Effector memory CD4-positive, alpha-beta T cell (primary cell): ENCODE data around the gene PAQR3.

ENCODE experiments used
- DNase-seq, 3 donors: peaks; one replicate each; pipeline ENCODE4 v3.0.0-alpha.2; 2020
- H3K27ac ChIP-seq: 2 replicates; pipeline ENCODE4 v1.7.0; 2013; ENCODE audit warnings: mild to moderate bottlenecking, low read length, moderate library complexity; ENCODE audit not compliant: insufficient read depth, poor library complexity, severe bottlenecking
- H3K27me3 ChIP-seq: replicated peaks from 2 replicates; pipeline ENCODE4 v1.7.0; 2013; ENCODE audit warnings: mild to moderate bottlenecking, low read length; ENCODE audit not compliant: insufficient read depth, control insufficient read depth, poor library complexity, severe bottlenecking
- H3K36me3 ChIP-seq: 2 replicates; pipeline ENCODE4 v1.7.0; 2013; ENCODE audit warnings: mild to moderate bottlenecking, low read length, moderate library complexity; ENCODE audit not compliant: control insufficient read depth, insufficient read depth
- H3K4me1 ChIP-seq: 2 replicates; pipeline ENCODE4 v1.7.0; 2013; ENCODE audit warnings: low read length, mild to moderate bottlenecking; ENCODE audit not compliant: control insufficient read depth, insufficient read depth, poor library complexity, severe bottlenecking
- H3K4me3 ChIP-seq: 2 replicates; pipeline ENCODE4 v1.7.0; 2013; ENCODE audit warnings: low read length, low read depth, mild to moderate bottlenecking; ENCODE audit not compliant: insufficient read depth, poor library complexity, severe bottlenecking
- H3K9me3 ChIP-seq: 2 replicates; pipeline ENCODE4 v1.7.0; 2013; ENCODE audit warnings: mild to moderate bottlenecking, low read length, moderate library complexity; ENCODE audit not compliant: control insufficient read depth

PAQR3 gene

GRCh38 chr4:78865451-78865850, 73.8 kb downstream of the PAQR3 start:
- Histone ChIP-seq H3K27ac (no peak overlapping the region), H3K36me3 (no peaks in the 10 kb centered on the region), H3K4me1 (no peaks in the 10 kb centered on the region), H3K9me3 (no peaks in the 10 kb centered on the region), H3K27me3 (no peaks in the 10 kb centered on the region), H3K4me3 (no peak overlapping the region)
- no peak for DNase-seq

GRCh38 chr4:78864405-78865024, 74.7 kb downstream of the PAQR3 start:
- Histone ChIP-seq H3K27ac (no peak overlapping the region), H3K4me3 (no peak overlapping the region), H3K4me1 (no peaks in the 10 kb centered on the region), H3K9me3 (no peaks in the 10 kb centered on the region), H3K36me3 (no peaks in the 10 kb centered on the region), H3K27me3 (no peaks in the 10 kb centered on the region)
- no peak for DNase-seq

- H3K4me1 ChIP-seq, result no peaks in the 10 kb centered on the region
- H3K27ac ChIP-seq, result no peak overlapping the region
- no peak overlapping the region for H3K4me3 ChIP-seq
- no peak for DNase-seq
- no peaks in the 10 kb centered on the region for H3K9me3 ChIP-seq
- H3K36me3 ChIP-seq, result no peaks in the 10 kb centered on the region
- no peaks in the 10 kb centered on the region for H3K27me3 ChIP-seq
These were observed 75.2 kb downstream of the PAQR3 start for GRCh38 chr4:78863991-78864390.

GRCh38 chr4:78863254-78863869, 75.9 kb downstream of the PAQR3 start:
- no peak overlapping the region for H3K27ac ChIP-seq
- H3K4me3 ChIP-seq, result no peak overlapping the region
- DNase-seq, result no peak
- no peaks in the 10 kb centered on the region for H3K4me1 ChIP-seq
- no peaks in the 10 kb centered on the region for H3K36me3 ChIP-seq
- no peaks in the 10 kb centered on the region for H3K9me3 ChIP-seq
- H3K27me3 ChIP-seq, result no peaks in the 10 kb centered on the region

GRCh38 chr4:78862314-78862737, 76.9 kb downstream of the PAQR3 start:
- Histone ChIP-seq H3K36me3 (no peaks in the 10 kb centered on the region), H3K9me3 (no peaks in the 10 kb centered on the region), H3K27ac (no peak overlapping the region), H3K4me1 (no peaks in the 10 kb centered on the region), H3K4me3 (no peak overlapping the region), H3K27me3 (no peaks in the 10 kb centered on the region)
- DNase-seq, result no peak
